ENCODE results near the gene SMAD4. TPM values are rescaled to one million over a fixed set of nuclear protein-coding genes. Genes with fewer than 3 reads are reported as not detected.

Gene SMAD4
- total and polyA plus RNA-seq, 2 experiments from 2014 or later: 64.4 to 116 TPM

DNA sequence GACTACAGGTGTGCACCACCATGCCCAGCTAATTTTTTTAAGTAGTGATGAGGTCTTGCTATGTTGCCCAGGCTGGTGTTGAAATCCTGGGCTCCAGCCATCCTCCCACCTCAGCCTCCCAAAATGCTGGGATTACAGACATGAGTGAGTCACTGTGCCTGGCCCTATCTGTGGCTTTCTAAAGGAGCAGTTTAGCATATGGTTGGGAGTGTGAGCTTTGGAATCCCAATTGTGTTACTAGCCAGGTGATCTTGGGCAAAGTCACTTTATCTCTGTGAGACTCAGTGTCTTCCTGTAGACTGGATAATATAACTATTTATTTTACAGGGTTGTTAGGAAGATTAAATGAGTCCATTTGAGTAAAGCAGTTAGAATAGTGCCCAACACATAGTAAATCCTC, 19.8 kb upstream of the SMAD4 start:
- no peak for DNase-seq (ENCODE audit: low spot score)
- Histone ChIP-seq H3K4me2 (no peak overlapping the region), H2AFZ (no peak overlapping the region), H3K9me3 (ENCODE audit: low read depth) (no peaks in the 10 kb centered on the region), H3K4me1 (ENCODE audit: insufficient read depth) (peaks cover 14% of the 10 kb centered on the region), H3K27me3 (no peaks in the 10 kb centered on the region), H4K20me1 (ENCODE audit: insufficient read depth, poor library complexity, severe bottlenecking) (no peaks in the 10 kb centered on the region), H3K36me3 (replicated peaks; ENCODE audit: insufficient read depth, low read depth) (no peaks in the 10 kb centered on the region), H3K27ac (no peak overlapping the region), H3K9me2 (replicated peaks; ENCODE audit: insufficient read depth) (no peaks in the 10 kb centered on the region), H3K4me3 (no peak overlapping the region), H3K79me2 (no peaks in the 10 kb centered on the region)
- no peak for TF ChIP-seq EZH2 (IDR thresholded peaks at IDR 0.05; ENCODE audit: borderline replicate concordance)
- TF ChIP-seq EZH2phosphoT487 (IDR thresholded peaks at IDR 0.05; ENCODE audit: low read depth, severe bottlenecking, unreplicated experiment): no peak
- TF ChIP-seq, protein P1, sequence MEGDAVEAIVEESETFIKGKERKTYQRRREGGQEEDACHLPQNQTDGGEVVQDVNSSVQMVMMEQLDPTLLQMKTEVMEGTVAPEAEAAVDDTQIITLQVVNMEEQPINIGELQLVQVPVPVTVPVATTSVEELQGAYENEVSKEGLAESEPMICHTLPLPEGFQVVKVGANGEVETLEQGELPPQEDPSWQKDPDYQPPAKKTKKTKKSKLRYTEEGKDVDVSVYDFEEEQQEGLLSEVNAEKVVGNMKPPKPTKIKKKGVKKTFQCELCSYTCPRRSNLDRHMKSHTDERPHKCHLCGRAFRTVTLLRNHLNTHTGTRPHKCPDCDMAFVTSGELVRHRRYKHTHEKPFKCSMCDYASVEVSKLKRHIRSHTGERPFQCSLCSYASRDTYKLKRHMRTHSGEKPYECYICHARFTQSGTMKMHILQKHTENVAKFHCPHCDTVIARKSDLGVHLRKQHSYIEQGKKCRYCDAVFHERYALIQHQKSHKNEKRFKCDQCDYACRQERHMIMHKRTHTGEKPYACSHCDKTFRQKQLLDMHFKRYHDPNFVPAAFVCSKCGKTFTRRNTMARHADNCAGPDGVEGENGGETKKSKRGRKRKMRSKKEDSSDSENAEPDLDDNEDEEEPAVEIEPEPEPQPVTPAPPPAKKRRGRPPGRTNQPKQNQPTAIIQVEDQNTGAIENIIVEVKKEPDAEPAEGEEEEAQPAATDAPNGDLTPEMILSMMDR (IDR thresholded peaks at IDR 0.05; ENCODE audit: poor library complexity): no peak

DNA sequence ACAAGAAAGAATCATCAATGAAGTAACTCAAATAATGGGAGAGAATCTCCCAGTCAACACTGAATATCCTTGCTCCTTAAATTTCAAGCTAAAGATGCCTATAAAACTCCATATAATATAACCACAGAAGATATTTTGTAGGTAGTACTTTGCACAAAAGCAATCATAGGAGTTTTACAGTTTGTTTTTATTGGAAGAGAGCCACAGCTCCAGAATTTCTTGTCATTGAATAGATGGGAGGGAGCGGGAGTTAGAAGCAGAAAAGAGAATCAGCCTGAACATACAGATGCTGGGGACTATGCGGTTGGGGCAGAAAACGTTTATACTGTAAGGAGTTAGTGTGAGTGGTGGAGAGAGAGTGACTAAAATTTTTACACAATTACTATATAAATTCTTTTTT, 18.3 kb upstream of the SMAD4 start:
- 55% methylated on average over 3 of the region's 3 CpGs for WGBS (ENCODE audit: low lambda C conversion rate, missing lambda C conversion rate)
- Histone ChIP-seq H4K20me1 (ENCODE audit: insufficient read depth, poor library complexity, severe bottlenecking) (no peaks in the 10 kb centered on the region), H3K36me3 (replicated peaks; ENCODE audit: insufficient read depth, low read depth) (no peaks in the 10 kb centered on the region), H3K27me3 (no peaks in the 10 kb centered on the region), H3K4me2 (no peak overlapping the region), H2AFZ (no peak overlapping the region), H3K4me1 (ENCODE audit: insufficient read depth) (peaks cover 13% of the 10 kb centered on the region), H3K9me3 (ENCODE audit: low read depth) (no peaks in the 10 kb centered on the region), H3K4me3 (no peak overlapping the region), H3K27ac (no peak overlapping the region), H3K79me2 (no peaks in the 10 kb centered on the region), H3K9me2 (replicated peaks; ENCODE audit: insufficient read depth) (no peaks in the 10 kb centered on the region)
- no peak for DNase-seq (ENCODE audit: low spot score)
- TF ChIP-seq EZH2 (IDR thresholded peaks at IDR 0.05; ENCODE audit: borderline replicate concordance) (no peak), EZH2phosphoT487 (IDR thresholded peaks at IDR 0.05; ENCODE audit: low read depth, severe bottlenecking, unreplicated experiment) (no peak)
- TF ChIP-seq, protein P1 (IDR thresholded peaks at IDR 0.05; ENCODE audit: poor library complexity): no peak

DNA sequence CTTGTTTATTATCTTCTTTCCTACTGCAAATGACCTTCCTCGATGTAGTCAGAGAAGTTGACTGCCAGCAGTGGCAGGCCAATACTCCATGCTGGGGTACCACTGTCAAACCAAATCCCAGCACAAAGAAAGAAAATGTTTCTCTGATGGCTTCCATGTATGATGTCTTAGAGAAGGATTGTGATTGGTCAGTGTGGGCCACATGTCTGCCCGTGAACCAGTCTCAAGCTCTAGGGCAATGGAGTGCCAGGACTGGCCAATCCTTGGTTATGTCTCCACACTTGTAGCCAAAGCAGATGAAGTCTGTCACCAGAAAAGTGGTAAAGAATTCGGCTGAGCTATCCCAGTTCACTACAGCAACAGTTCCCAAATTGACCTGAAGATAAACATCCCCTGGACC, 17.6 kb upstream of the SMAD4 start:
- no peaks in the 10 kb centered on the region for H4K20me1 ChIP-seq (ENCODE audit: insufficient read depth, poor library complexity, severe bottlenecking)
- H2AFZ ChIP-seq: no peak overlapping the region
- no peaks in the 10 kb centered on the region for H3K27me3 ChIP-seq
- H3K9me2 ChIP-seq (replicated peaks; ENCODE audit: insufficient read depth): no peaks in the 10 kb centered on the region
- no peak for DNase-seq (ENCODE audit: low spot score)
- no peak overlapping the region for H3K4me3 ChIP-seq
- H3K9me3 ChIP-seq (ENCODE audit: low read depth): no peaks in the 10 kb centered on the region
- no peak overlapping the region for H3K4me2 ChIP-seq
- H3K4me1 ChIP-seq (ENCODE audit: insufficient read depth): peaks cover 6% of the 10 kb centered on the region
- no peaks in the 10 kb centered on the region for H3K36me3 ChIP-seq (replicated peaks; ENCODE audit: insufficient read depth, low read depth)
- 92% methylated on average over 3 of the region's 3 CpGs for WGBS (ENCODE audit: low lambda C conversion rate, missing lambda C conversion rate)
- no peak for TF ChIP-seq EZH2 (IDR thresholded peaks at IDR 0.05; ENCODE audit: borderline replicate concordance)
- no peak for TF ChIP-seq EZH2phosphoT487 (IDR thresholded peaks at IDR 0.05; ENCODE audit: low read depth, severe bottlenecking, unreplicated experiment)
- TF ChIP-seq, protein P1 (IDR thresholded peaks at IDR 0.05; ENCODE audit: poor library complexity): no peak
- H3K27ac ChIP-seq: no peak overlapping the region
- no peaks in the 10 kb centered on the region for H3K79me2 ChIP-seq

DNA sequence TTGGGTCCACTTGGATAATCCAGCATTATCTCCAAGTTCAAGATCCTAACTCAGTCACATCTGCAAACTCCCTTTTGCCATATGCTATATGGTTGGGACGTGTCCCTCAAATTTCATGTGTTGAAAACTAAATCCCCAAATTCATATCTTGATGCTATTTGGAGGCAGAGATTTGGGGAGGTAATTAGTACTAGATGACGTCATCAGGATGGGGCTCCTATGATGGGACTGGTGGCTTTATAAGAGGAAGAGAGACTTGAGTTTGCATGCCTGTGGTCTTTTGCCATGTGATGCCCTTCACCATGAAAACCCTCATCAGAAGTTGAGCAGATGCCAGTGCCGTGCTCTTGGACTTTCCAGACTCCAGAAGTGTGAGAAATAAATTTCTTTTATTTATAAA, 16.8 kb upstream of the SMAD4 start:
- WGBS (ENCODE audit: low lambda C conversion rate, missing lambda C conversion rate): 99% methylated on average over 3 of the region's 3 CpGs

More for the DNA sequence above, 16.8 kb upstream of the SMAD4 start:
- TF ChIP-seq EZH2phosphoT487 (IDR thresholded peaks at IDR 0.05; ENCODE audit: low read depth, severe bottlenecking, unreplicated experiment) (no peak), EZH2 (IDR thresholded peaks at IDR 0.05; ENCODE audit: borderline replicate concordance) (no peak)
- TF ChIP-seq, protein P1 (IDR thresholded peaks at IDR 0.05; ENCODE audit: poor library complexity): no peak
- Histone ChIP-seq H3K4me1 (ENCODE audit: insufficient read depth) (no peaks in the 10 kb centered on the region), H3K4me2 (no peak overlapping the region), H2AFZ (no peak overlapping the region), H3K79me2 (no peaks in the 10 kb centered on the region), H3K9me2 (replicated peaks; ENCODE audit: insufficient read depth) (no peaks in the 10 kb centered on the region), H4K20me1 (ENCODE audit: insufficient read depth, poor library complexity, severe bottlenecking) (no peaks in the 10 kb centered on the region), H3K4me3 (no peak overlapping the region), H3K36me3 (replicated peaks; ENCODE audit: insufficient read depth, low read depth) (no peaks in the 10 kb centered on the region), H3K9me3 (ENCODE audit: low read depth) (no peaks in the 10 kb centered on the region), H3K27ac (no peak overlapping the region), H3K27me3 (no peaks in the 10 kb centered on the region)
- DNase-seq (ENCODE audit: low spot score): no peak

Measured in hepatocyte (in vitro differentiated cells).